NCI-H1417 (cell line): Measurements from ENCODE around the gene PRKN.

Source experiments
- DNase-seq, 3 experiments: peaks; one replicate each; lab custom pipeline; 2025; lab: John Stamatoyannopoulos, UW

PRKN gene

GRCh38 chr6:161660666-161661571, 1066.6 kb downstream of the PRKN start:
- no peak for DNase-seq

GRCh38 chr6:161658211-161658610, 1069.4 kb downstream of the PRKN start:
- peak in 1 of 3 experiments; percentile 13 for DNase-seq

GRCh38 chr6:161654209-161654608, 1073.4 kb downstream of the PRKN start:
- no peak for DNase-seq

- no peak for DNase-seq
Observed at GRCh38 chr6:161651949-161652348, 1075.6 kb downstream of the PRKN start.

- no peak for DNase-seq
Observed at GRCh38 chr6:161649841-161650240, 1077.7 kb downstream of the PRKN start.

GRCh38 chr6:161649068-161649467, 1078.5 kb downstream of the PRKN start:
- peak in 1 of 3 experiments; percentile 30 for DNase-seq

- DNase-seq = no peak
Observed at GRCh38 chr6:161647234-161647633, 1080.3 kb downstream of the PRKN start.

- no peak for DNase-seq
Observed at GRCh38 chr6:161644521-161644920, 1083.0 kb downstream of the PRKN start.

GRCh38 chr6:161641175-161641574, 1086.4 kb downstream of the PRKN start:
- no peak for DNase-seq

- no peak for DNase-seq
Observed at GRCh38 chr6:161639772-161640171, 1087.8 kb downstream of the PRKN start.

GRCh38 chr6:161637658-161638057, 1089.9 kb downstream of the PRKN start:
- DNase-seq = no peak

- DNase-seq = no peak
Observed at GRCh38 chr6:161636882-161637430, 1090.6 kb downstream of the PRKN start.

- no peak for DNase-seq
Observed at GRCh38 chr6:161635975-161636374, 1091.6 kb downstream of the PRKN start.

GRCh38 chr6:161634916-161635315, 1092.7 kb downstream of the PRKN start:
- DNase-seq = no peak

GRCh38 chr6:161631676-161632194, 1095.8 kb downstream of the PRKN start:
- DNase-seq = no peak

GRCh38 chr6:161630674-161631073, 1096.9 kb downstream of the PRKN start:
- no peak for DNase-seq

- DNase-seq = no peak
Observed at GRCh38 chr6:161626132-161626676, 1101.4 kb downstream of the PRKN start.

- DNase-seq = no peak
Observed at GRCh38 chr6:161624111-161624510, 1103.5 kb downstream of the PRKN start.

- DNase-seq = no peak
Observed at GRCh38 chr6:161622779-161623178, 1104.8 kb downstream of the PRKN start.

- DNase-seq = peak in 1 of 3 experiments; percentile 36
Observed at GRCh38 chr6:161618831-161619454, 1108.6 kb downstream of the PRKN start.

GRCh38 chr6:161613711-161614110, 1113.9 kb downstream of the PRKN start:
- DNase-seq = no peak

- no peak for DNase-seq
Observed at GRCh38 chr6:161608771-161609170, 1118.8 kb downstream of the PRKN start.
